ENCODE results near the gene ZMYND10.
A peak's percentile ranks its signal among the peaks of the same experiment; 100 is the strongest.

ZMYND10 gene

DNA sequence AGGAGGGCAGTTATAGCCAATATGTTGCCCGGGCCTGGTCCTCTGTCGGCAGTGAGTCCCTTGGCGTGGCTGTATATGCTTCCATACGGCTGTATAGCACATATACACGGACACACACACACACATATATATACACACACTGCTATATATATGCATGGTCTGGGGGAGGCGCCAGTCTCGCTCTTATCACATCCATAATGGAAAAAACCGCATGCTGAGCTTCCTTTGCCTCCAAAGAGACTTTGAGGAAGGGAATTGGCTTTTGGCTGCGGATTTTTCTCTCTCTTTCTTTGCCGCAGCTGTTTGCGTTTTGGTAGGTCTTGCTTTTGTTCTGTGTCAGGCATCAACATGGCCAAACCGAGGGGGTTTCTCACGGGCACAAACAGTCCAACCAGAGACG is 25.1 kb upstream of the ZMYND10 start:
- TF ChIP-seq, protein P1, sequence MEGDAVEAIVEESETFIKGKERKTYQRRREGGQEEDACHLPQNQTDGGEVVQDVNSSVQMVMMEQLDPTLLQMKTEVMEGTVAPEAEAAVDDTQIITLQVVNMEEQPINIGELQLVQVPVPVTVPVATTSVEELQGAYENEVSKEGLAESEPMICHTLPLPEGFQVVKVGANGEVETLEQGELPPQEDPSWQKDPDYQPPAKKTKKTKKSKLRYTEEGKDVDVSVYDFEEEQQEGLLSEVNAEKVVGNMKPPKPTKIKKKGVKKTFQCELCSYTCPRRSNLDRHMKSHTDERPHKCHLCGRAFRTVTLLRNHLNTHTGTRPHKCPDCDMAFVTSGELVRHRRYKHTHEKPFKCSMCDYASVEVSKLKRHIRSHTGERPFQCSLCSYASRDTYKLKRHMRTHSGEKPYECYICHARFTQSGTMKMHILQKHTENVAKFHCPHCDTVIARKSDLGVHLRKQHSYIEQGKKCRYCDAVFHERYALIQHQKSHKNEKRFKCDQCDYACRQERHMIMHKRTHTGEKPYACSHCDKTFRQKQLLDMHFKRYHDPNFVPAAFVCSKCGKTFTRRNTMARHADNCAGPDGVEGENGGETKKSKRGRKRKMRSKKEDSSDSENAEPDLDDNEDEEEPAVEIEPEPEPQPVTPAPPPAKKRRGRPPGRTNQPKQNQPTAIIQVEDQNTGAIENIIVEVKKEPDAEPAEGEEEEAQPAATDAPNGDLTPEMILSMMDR (conservative IDR thresholded peaks at IDR 0.05): peak; percentile 36
- no peak overlapping the region for H3K27ac ChIP-seq

- H3K27ac ChIP-seq: no peak overlapping the region
- TF ChIP-seq, protein P1 (conservative IDR thresholded peaks at IDR 0.05): no peak
Observed at GRCh38 chr3:50369012-50369670, 23.6 kb upstream of the ZMYND10 start.

- H3K27ac ChIP-seq: peak overlapping the region; percentile 44; the same call in 1 of the 2 replicates
- TF ChIP-seq, protein P1 (conservative IDR thresholded peaks at IDR 0.05): no peak
Observed at GRCh38 chr3:50365842-50366220, 20.3 kb upstream of the ZMYND10 start.

- peak overlapping the region; percentile 44; the same call in 1 of the 2 replicates for H3K27ac ChIP-seq
- TF ChIP-seq, protein P1 (conservative IDR thresholded peaks at IDR 0.05): no peak
Observed at GRCh38 chr3:50365080-50365841, 19.7 kb upstream of the ZMYND10 start.

GRCh38 chr3:50364573-50365079 is 19.1 kb upstream of the ZMYND10 start:
- TF ChIP-seq, protein P1 (conservative IDR thresholded peaks at IDR 0.05): no peak
- H3K27ac ChIP-seq: peak overlapping the region; percentile 44; the same call in 1 of the 2 replicates

GRCh38 chr3:50359760-50360110 is 14.2 kb upstream of the ZMYND10 start:
- TF ChIP-seq, protein P1 (conservative IDR thresholded peaks at IDR 0.05): no peak
- peak overlapping the region; percentile 94 for H3K27ac ChIP-seq

- TF ChIP-seq, protein P1 (conservative IDR thresholded peaks at IDR 0.05): no peak
Observed at GRCh38 chr3:50358911-50359759, 13.6 kb upstream of the ZMYND10 start, which contains the start of gene TMEM115. Gene TMEM115 (minus strand): TSS chr3:50359521. CDS start chr3:50359063, 458 bp downstream.

More at GRCh38 chr3:50358911-50359759, 13.6 kb upstream of the ZMYND10 start, which contains the start of gene TMEM115:
- H3K27ac ChIP-seq: peak within 1 kb of the TSS; percentile 94

Data from VCaP (cell line).